Measurements from ENCODE around the gene ADCY9. TPM values are rescaled to one million over a fixed set of nuclear protein-coding genes. Genes with fewer than 3 reads are reported as not detected.
A peak's percentile ranks its signal among the peaks of the same experiment; 100 is the strongest.

The ADCY9 gene
- polyA plus RNA-seq, 3 donors = 0.44 to 9.3 (median 0.67) TPM

- no peak overlapping the region for H3K9ac ChIP-seq (ENCODE audit: insufficient read depth, low read length, poor library complexity, severe bottlenecking)
- H3K27ac ChIP-seq (ENCODE audit: low read depth in 1 of 2, low read length in 2 of 2) = no peak overlapping the region
- H3K27me3 Mint-ChIP-seq (ENCODE audit: low read depth in 3 of 3) = peaks cover 0 to 1% (median 1%) of the 10 kb centered on the region in 3 donors
- DNase-seq = no peak
- H3K4me3 Mint-ChIP-seq = no peak overlapping the region
- H3K4me1 ChIP-seq (ENCODE audit: control insufficient read depth in 1 of 2, insufficient read depth in 2 of 2, low read length in 2 of 2) = peaks cover 34 to 35% of the 10 kb centered on the region in 2 donors
- peaks cover 38% of the 10 kb centered on the region for H3K4me1 Mint-ChIP-seq
- 96% methylated on average over 12 of the region's 15 CpGs for WGBS (ENCODE audit: insufficient coverage)
- H3K9me3 Mint-ChIP-seq = no peaks in the 10 kb centered on the region
- intact Hi-C loops (cut with micrococcal nuclease) = no loop called here
- no peak overlapping the region for H2AFZ ChIP-seq (ENCODE audit: insufficient read depth, low read depth, low read length, poor library complexity, severe bottlenecking)
- peaks cover 12% of the 10 kb centered on the region for H4K20me1 ChIP-seq (ENCODE audit: insufficient read depth, low read length)
- peaks cover 5 to 32% of the 10 kb centered on the region in 2 donors for H3K36me3 Mint-ChIP-seq
- H3K4me3 ChIP-seq (replicated peaks in 1 of 3; ENCODE audit: low read depth in 2 of 3, low read length in 3 of 3) = peak overlapping the region in 1 of 3 experiments; percentile 18
- peaks cover 4% of the 10 kb centered on the region for H3K79me2 ChIP-seq (ENCODE audit: insufficient read depth, low read length)
- no peaks in the 10 kb centered on the region for H3K27me3 ChIP-seq (ENCODE audit: control insufficient read depth in 2 of 2, insufficient read depth in 2 of 2, low read length in 2 of 2)
- H3K4me2 ChIP-seq (replicated peaks; ENCODE audit: extremely low read depth, low read length, poor library complexity, severe bottlenecking) = no peak overlapping the region
- peak overlapping the region in 1 of 7 donors; percentile 58 for H3K27ac Mint-ChIP-seq
- H3K9me3 ChIP-seq (replicated peaks in 1 of 2; ENCODE audit: control insufficient read depth in 1 of 2, insufficient read depth in 1 of 2, low read length in 2 of 2) = no peaks in the 10 kb centered on the region
- TF ChIP-seq CTCF (IDR thresholded peaks at IDR 0.05) = no peak
- no peaks in the 10 kb centered on the region for H3K36me3 ChIP-seq (replicated peaks in 1 of 2; ENCODE audit: control insufficient read depth in 1 of 2, insufficient read depth in 2 of 2, low read length in 2 of 2)
These were observed 26.9 kb downstream of the ADCY9 start for GRCh38 chr16:4089251-4089810.

GRCh38 chr16:4087990-4088577 is 28.2 kb downstream of the ADCY9 start:
- peaks cover 12% of the 10 kb centered on the region for H4K20me1 ChIP-seq (ENCODE audit: insufficient read depth, low read length)
- no peaks in the 10 kb centered on the region for H3K27me3 ChIP-seq (ENCODE audit: control insufficient read depth in 2 of 2, insufficient read depth in 2 of 2, low read length in 2 of 2)
- Mint-ChIP-seq H3K36me3 (peaks cover 8 to 32% of the 10 kb centered on the region in 2 donors), H3K27ac (peak overlapping the region in 5 of 7 donors; percentile 10 to 81 (median 41)), H3K4me1 (peaks cover 38% of the 10 kb centered on the region), H3K27me3 (ENCODE audit: low read depth in 3 of 3) (peaks cover 0 to 1% (median 1%) of the 10 kb centered on the region in 3 donors), H3K9me3 (peaks cover 0 to 4% (median 0%) of the 10 kb centered on the region in 7 donors), H3K4me3 (no peak overlapping the region)
- H3K4me1 ChIP-seq (ENCODE audit: control insufficient read depth in 1 of 2, insufficient read depth in 2 of 2, low read length in 2 of 2) = peaks cover 34 to 35% of the 10 kb centered on the region in 2 donors
- no peak overlapping the region for H3K27ac ChIP-seq (ENCODE audit: low read depth in 1 of 2, low read length in 2 of 2)
- H2AFZ ChIP-seq (ENCODE audit: insufficient read depth, low read depth, low read length, poor library complexity, severe bottlenecking) = no peak overlapping the region
- no peak overlapping the region for H3K4me2 ChIP-seq (replicated peaks; ENCODE audit: extremely low read depth, low read length, poor library complexity, severe bottlenecking)
- 100% methylated on average over 5 of the region's 7 CpGs for WGBS (ENCODE audit: insufficient coverage)
- DNase-seq = no peak
- H3K79me2 ChIP-seq (ENCODE audit: insufficient read depth, low read length) = peaks cover 6% of the 10 kb centered on the region
- no peak for TF ChIP-seq CTCF (IDR thresholded peaks at IDR 0.05)
- H3K36me3 ChIP-seq (replicated peaks in 1 of 2; ENCODE audit: control insufficient read depth in 1 of 2, insufficient read depth in 2 of 2, low read length in 2 of 2) = no peaks in the 10 kb centered on the region
- H3K9ac ChIP-seq (ENCODE audit: insufficient read depth, low read length, poor library complexity, severe bottlenecking) = no peak overlapping the region
- H3K9me3 ChIP-seq (replicated peaks in 1 of 2; ENCODE audit: control insufficient read depth in 1 of 2, insufficient read depth in 1 of 2, low read length in 2 of 2) = no peaks in the 10 kb centered on the region
- H3K4me3 ChIP-seq (replicated peaks in 1 of 3; ENCODE audit: low read depth in 2 of 3, low read length in 3 of 3) = no peak overlapping the region
- intact Hi-C loops (cut with micrococcal nuclease) = no loop called here

Data from CD14-positive monocyte (primary cell).